WTC11 (cell line): ENCODE results near the gene PHC2. TPM values are rescaled to one million over a fixed set of nuclear protein-coding genes. Genes with fewer than 3 reads are reported as not detected.

Experiments used
- ATAC-seq: fragments of 200-7000 bp; cut with Tn5 transposase; 2 replicates; pipeline ENCODE4 v1.10.0; 2021; ENCODE audit warnings: mild to moderate bottlenecking, moderate library complexity
- CTCF ChIA-PET: fragments of 300-600 bp; sonication (Branson Sonifier 250); formaldehyde crosslinking; loops from one replicate; lab custom pipeline; 2021; ENCODE audit warnings: antibody characterized with exemption; lab: Charles Lee
- POLR2A ChIA-PET: fragments of 350-600 bp; sonication (Branson Sonifier 250); formaldehyde crosslinking; loops from one replicate; lab custom pipeline; 2021; ENCODE audit warnings: antibody characterized with exemption; lab: Charles Lee
- DNase-seq: peaks from one replicate; pipeline ENCODE4 v3.0.0; 2021; ENCODE audit warnings: low spot score
- H3K27ac Mint-ChIP-seq: 2 replicates; pipeline ENCODE4 v1.8.0; 2021; ENCODE audit warnings: mixed read lengths
- H3K27me3 Mint-ChIP-seq: 2 replicates; pipeline ENCODE4 v1.8.0; 2021; ENCODE audit warnings: low read depth, mild to moderate bottlenecking, moderate library complexity, mixed read lengths
- H3K36me3 Mint-ChIP-seq: 2 replicates; pipeline ENCODE4 v1.8.0; 2021; ENCODE audit warnings: mixed read lengths
- H3K4me1 Mint-ChIP-seq: 2 replicates; pipeline ENCODE4 v1.8.0; 2022; ENCODE audit warnings: mixed read lengths
- H3K4me3 Mint-ChIP-seq: 2 replicates; pipeline ENCODE4 v1.8.0; 2021; ENCODE audit warnings: mild to moderate bottlenecking, moderate library complexity, mixed read lengths
- H3K9me3 Mint-ChIP-seq: 2 replicates; pipeline ENCODE4 v1.8.0; 2021; ENCODE audit warnings: mixed read lengths
- ATF2 ChIP-seq: sonication (generic); formaldehyde crosslinking; IDR thresholded peaks from 2 replicates; pipeline ENCODE4 v1.8.1; 2022; ENCODE audit warnings: low read depth, missing genetic modification reagents, borderline replicate concordance
- CREB1 ChIP-seq: sonication (generic); formaldehyde crosslinking; IDR thresholded peaks from 2 replicates; pipeline ENCODE4 v1.8.0; 2023; ENCODE audit warnings: mild to moderate bottlenecking, missing genetic modification reagents
- CTCF ChIP-seq: fragments of 200-600 bp; IDR thresholded peaks from 2 replicates; pipeline ENCODE4 v1.8.0; 2022; ENCODE audit warnings: antibody characterized with exemption
- E2F4 ChIP-seq: sonication (generic); formaldehyde crosslinking; IDR thresholded peaks from 2 replicates; pipeline ENCODE4 v1.8.1; 2022; ENCODE audit warnings: low read depth, mild to moderate bottlenecking, moderate library complexity, missing genetic modification reagents, borderline replicate concordance
- EMX1 ChIP-seq: fragments of 250-450 bp; sonication (Bioruptor Pico); IDR thresholded peaks from 2 replicates; pipeline ENCODE4 v1.8.0; 2021; ENCODE audit warnings: mild to moderate bottlenecking
- ERG ChIP-seq: fragments of 250-450 bp; sonication (Bioruptor Pico); IDR thresholded peaks from 2 replicates; pipeline ENCODE4 v1.8.0; 2021; ENCODE audit warnings: mild to moderate bottlenecking
- FOXJ3 ChIP-seq: sonication (generic); formaldehyde crosslinking; IDR thresholded peaks from 2 replicates; pipeline ENCODE4 v1.9.0; 2021; ENCODE audit warnings: missing genetic modification reagents, mild to moderate bottlenecking, borderline replicate concordance
- HMGXB4 ChIP-seq: sonication (generic); formaldehyde crosslinking; IDR thresholded peaks from 2 replicates; pipeline ENCODE4 v1.8.1; 2023; ENCODE audit warnings: mild to moderate bottlenecking, moderate library complexity, missing genetic modification reagents
- MXD4 ChIP-seq: fragments of 250-450 bp; sonication (Bioruptor Pico); IDR thresholded peaks from 2 replicates; pipeline ENCODE4 v1.8.0; 2021; ENCODE audit warnings: mild to moderate bottlenecking, moderate library complexity, borderline replicate concordance
- NFYB ChIP-seq: sonication (generic); formaldehyde crosslinking; conservative IDR thresholded peaks from 2 replicates; pipeline ENCODE4 v1.8.0; 2022; ENCODE audit warnings: low read depth, missing genetic modification reagents
- NR1H2 ChIP-seq: sonication (generic); formaldehyde crosslinking; IDR thresholded peaks from 2 replicates; pipeline ENCODE4 v1.9.0; 2021; ENCODE audit warnings: mild to moderate bottlenecking, moderate library complexity, missing genetic modification reagents
- PREB ChIP-seq: sonication (generic); formaldehyde crosslinking; IDR thresholded peaks from 2 replicates; pipeline ENCODE4 v1.8.1; 2022; ENCODE audit warnings: mild to moderate bottlenecking, missing genetic modification reagents, moderate library complexity, borderline replicate concordance
- RELA ChIP-seq: sonication (generic); formaldehyde crosslinking; IDR thresholded peaks from 2 replicates; pipeline ENCODE4 v1.8.1; 2022; ENCODE audit warnings: missing genetic modification reagents, mild to moderate bottlenecking, borderline replicate concordance
- SOX15 ChIP-seq: fragments of 250-450 bp; sonication (Bioruptor Pico); IDR thresholded peaks from 2 replicates; pipeline ENCODE4 v1.9.0; 2021; ENCODE audit warnings: mild to moderate bottlenecking
- TP53 ChIP-seq: sonication (generic); formaldehyde crosslinking; IDR thresholded peaks from 2 replicates; pipeline ENCODE4 v1.8.1; 2023; ENCODE audit warnings: mild to moderate bottlenecking, missing genetic modification reagents
- ZBTB43 ChIP-seq: sonication (generic); formaldehyde crosslinking; IDR thresholded peaks from 2 replicates; pipeline ENCODE4 v1.8.1; 2023; ENCODE audit warnings: mild to moderate bottlenecking, missing genetic modification reagents
- ZNF138 ChIP-seq: sonication (generic); formaldehyde crosslinking; conservative IDR thresholded peaks from 2 replicates; pipeline ENCODE4 v1.8.1; 2022; ENCODE audit warnings: mild to moderate bottlenecking, moderate library complexity, missing genetic modification reagents
- ZNF281 ChIP-seq: sonication (generic); formaldehyde crosslinking; IDR thresholded peaks from 2 replicates; pipeline ENCODE4 v1.8.0; 2023; ENCODE audit warnings: mild to moderate bottlenecking, missing genetic modification reagents
- ZNF416 ChIP-seq: fragments of 250-450 bp; sonication (Bioruptor Pico); IDR thresholded peaks from 2 replicates; pipeline ENCODE4 v1.9.0; 2021; ENCODE audit warnings: mild to moderate bottlenecking, inconsistent platforms
- ZSCAN18 ChIP-seq: fragments of 250-450 bp; sonication (Bioruptor Pico); IDR thresholded peaks from 2 replicates; pipeline ENCODE4 v2.1.2; 2022; ENCODE audit warnings: mild to moderate bottlenecking, moderate library complexity
- total RNA-seq: library from RNA; stranded (reverse); gene quantifications from 3 replicates; pipeline ENCODE4 v1.2.3, GENCODE V29; 2021

Gene PHC2
- total RNA-seq, 1 experiment from 2014 or later, result 7.0 TPM

GRCh38 chr1:33324677-33325575 lies 106.0 kb downstream of the PHC2 start:
- TF ChIP-seq CREB1 (no peak), FOXJ3 (CRISPR knock-in tag) (no peak), ZNF416 (CRISPR knock-in tag) (no peak), PREB (CRISPR knock-in tag) (no peak), RELA (no peak), ZBTB43 (CRISPR knock-in tag) (no peak), SOX15 (CRISPR knock-in tag) (no peak), EMX1 (no peak), ERG (CRISPR knock-in tag) (no peak), HMGXB4 (CRISPR knock-in tag) (no peak), ZNF281 (CRISPR knock-in tag) (no peak), ZNF138 (CRISPR knock-in tag) (no peak), NR1H2 (CRISPR knock-in tag) (no peak), CTCF (no peak), ATF2 (no peak), E2F4 (CRISPR knock-in tag) (no peak), TP53 (CRISPR knock-in tag) (no peak), MXD4 (CRISPR knock-in tag) (no peak), NFYB (CRISPR knock-in tag) (no peak), ZSCAN18 (no peak)
- H3K27me3 Mint-ChIP-seq, result no peaks in the 10 kb centered on the region; the same call in 1 of the 2 replicates
- H3K4me1 Mint-ChIP-seq, result no peaks in the 10 kb centered on the region
- no peaks in the 10 kb centered on the region for H3K36me3 Mint-ChIP-seq
- CTCF ChIA-PET, result interaction anchor here (1.2 to 2.9 kb wide), 2 partner anchors 29 to 43 kb away, joined by 4 to 13 read pairs; no protein-coding TSS in a partner anchor
- H3K4me3 Mint-ChIP-seq, result no peak overlapping the region
- H3K9me3 Mint-ChIP-seq, result no peaks in the 10 kb centered on the region
- DNase-seq, result no peak
- peak; percentile 63 for ATAC-seq
- no peak overlapping the region for H3K27ac Mint-ChIP-seq
- POLR2A ChIA-PET, result no interaction called here
